HepG2 (cell line): Measurements from ENCODE around the gene TRIM27. TPM values are rescaled to one million over a fixed set of nuclear protein-coding genes. Genes with fewer than 3 reads are reported as not detected.

ENCODE experiments used
- AKAP8 ChIP-seq: sonication (generic); formaldehyde crosslinking; IDR thresholded peaks from 2 replicates; pipeline ENCODE4 v1.5.1; 2020; ENCODE audit warnings: mild to moderate bottlenecking, missing genetic modification reagents
- HNRNPH1 ChIP-seq: fragments of 200-400 bp; formaldehyde crosslinking; optimal IDR thresholded peaks from 2 replicates; pipeline ENCODE3; 2017; ENCODE audit warnings: mild to moderate bottlenecking, low read depth, low read length
- NFYB ChIP-seq: sonication (generic); formaldehyde crosslinking; IDR thresholded peaks from 2 replicates; pipeline ENCODE4 v1.4.0; 2020; ENCODE audit warnings: missing genetic modification reagents
- PHB2 ChIP-seq: fragments of 450-650 bp; IDR thresholded peaks from 2 replicates; pipeline ENCODE4 v1.6.1; 2018; ENCODE audit not compliant: partially characterized antibody
- PRDM15 ChIP-seq: sonication (generic); formaldehyde crosslinking; IDR thresholded peaks from 2 replicates; pipeline ENCODE4 v1.4.0; 2020; ENCODE audit warnings: missing genetic modification reagents
- ZBTB8A ChIP-seq: sonication (generic); formaldehyde crosslinking; IDR thresholded peaks from 2 replicates; pipeline ENCODE4 v1.4.0; 2020; ENCODE audit warnings: mild to moderate bottlenecking, low read depth, missing genetic modification reagents, borderline replicate concordance
- polyA plus RNA-seq, 8 experiments: library from polyadenylated mRNA; depleted of rRNA in 3 of 8; stranded (reverse) in 7 of 8; unstranded in 1 of 8; fragments of >200 nt; fragmentation: Illumina TruSeq in 4 of 8; extraction: Trizol in 4 of 8; gene quantifications; 2 replicates each; pipeline versions ENCODE4 v1.2.1 to v1.2.3, GENCODE V29; 2011 to 2016; ENCODE audit warnings: low read depth in 4 of 8, missing spikeins in 1 of 8, mixed read lengths in 1 of 8; ENCODE audit not compliant: insufficient read depth in 1 of 8
- total RNA-seq, 5 experiments: library from RNA; depleted of rRNA; stranded (reverse); fragments of >200 nt; fragmentation: Illumina TruSeq; extraction: Trizol; gene quantifications; 2 replicates each; pipeline ENCODE4 v1.2.3, GENCODE V29; 2016; ENCODE audit warnings: low read depth in 1 of 5
- TF ChIP-seq, protein P1 (sequence below): sonication (generic); formaldehyde crosslinking; IDR thresholded peaks from 2 replicates; pipeline ENCODE4 v1.5.1; 2020; ENCODE audit warnings: mild to moderate bottlenecking, missing genetic modification reagents, borderline replicate concordance
- TF ChIP-seq, protein P2 (sequence below): sonication (generic); formaldehyde crosslinking; IDR thresholded peaks from 2 replicates; pipeline ENCODE4 v1.5.1; 2020; ENCODE audit warnings: missing genetic modification reagents, mild to moderate bottlenecking, borderline replicate concordance

TRIM27 gene
- total and polyA plus RNA-seq, 2 of the 13 experiments (the other 11 are each of a cell fraction or from before 2014, with no cell fraction given), result 88.6 to 112 TPM

- no peak for TF ChIP-seq PRDM15 (CRISPR knock-in tag)
- TF ChIP-seq ZBTB8A (CRISPR knock-in tag), result no peak
- TF ChIP-seq NFYB (CRISPR knock-in tag), result peak; percentile 86
- TF ChIP-seq, protein P1, sequence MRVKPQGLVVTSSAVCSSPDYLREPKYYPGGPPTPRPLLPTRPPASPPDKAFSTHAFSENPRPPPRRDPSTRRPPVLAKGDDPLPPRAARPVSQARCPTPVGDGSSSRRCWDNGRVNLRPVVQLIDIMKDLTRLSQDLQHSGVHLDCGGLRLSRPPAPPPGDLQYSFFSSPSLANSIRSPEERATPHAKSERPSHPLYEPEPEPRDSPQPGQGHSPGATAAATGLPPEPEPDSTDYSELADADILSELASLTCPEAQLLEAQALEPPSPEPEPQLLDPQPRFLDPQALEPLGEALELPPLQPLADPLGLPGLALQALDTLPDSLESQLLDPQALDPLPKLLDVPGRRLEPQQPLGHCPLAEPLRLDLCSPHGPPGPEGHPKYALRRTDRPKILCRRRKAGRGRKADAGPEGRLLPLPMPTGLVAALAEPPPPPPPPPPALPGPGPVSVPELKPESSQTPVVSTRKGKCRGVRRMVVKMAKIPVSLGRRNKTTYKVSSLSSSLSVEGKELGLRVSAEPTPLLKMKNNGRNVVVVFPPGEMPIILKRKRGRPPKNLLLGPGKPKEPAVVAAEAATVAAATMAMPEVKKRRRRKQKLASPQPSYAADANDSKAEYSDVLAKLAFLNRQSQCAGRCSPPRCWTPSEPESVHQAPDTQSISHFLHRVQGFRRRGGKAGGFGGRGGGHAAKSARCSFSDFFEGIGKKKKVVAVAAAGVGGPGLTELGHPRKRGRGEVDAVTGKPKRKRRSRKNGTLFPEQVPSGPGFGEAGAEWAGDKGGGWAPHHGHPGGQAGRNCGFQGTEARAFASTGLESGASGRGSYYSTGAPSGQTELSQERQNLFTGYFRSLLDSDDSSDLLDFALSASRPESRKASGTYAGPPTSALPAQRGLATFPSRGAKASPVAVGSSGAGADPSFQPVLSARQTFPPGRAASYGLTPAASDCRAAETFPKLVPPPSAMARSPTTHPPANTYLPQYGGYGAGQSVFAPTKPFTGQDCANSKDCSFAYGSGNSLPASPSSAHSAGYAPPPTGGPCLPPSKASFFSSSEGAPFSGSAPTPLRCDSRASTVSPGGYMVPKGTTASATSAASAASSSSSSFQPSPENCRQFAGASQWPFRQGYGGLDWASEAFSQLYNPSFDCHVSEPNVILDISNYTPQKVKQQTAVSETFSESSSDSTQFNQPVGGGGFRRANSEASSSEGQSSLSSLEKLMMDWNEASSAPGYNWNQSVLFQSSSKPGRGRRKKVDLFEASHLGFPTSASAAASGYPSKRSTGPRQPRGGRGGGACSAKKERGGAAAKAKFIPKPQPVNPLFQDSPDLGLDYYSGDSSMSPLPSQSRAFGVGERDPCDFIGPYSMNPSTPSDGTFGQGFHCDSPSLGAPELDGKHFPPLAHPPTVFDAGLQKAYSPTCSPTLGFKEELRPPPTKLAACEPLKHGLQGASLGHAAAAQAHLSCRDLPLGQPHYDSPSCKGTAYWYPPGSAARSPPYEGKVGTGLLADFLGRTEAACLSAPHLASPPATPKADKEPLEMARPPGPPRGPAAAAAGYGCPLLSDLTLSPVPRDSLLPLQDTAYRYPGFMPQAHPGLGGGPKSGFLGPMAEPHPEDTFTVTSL, result no peak
- no peak for TF ChIP-seq AKAP8 (CRISPR knock-in tag)
- no peak for TF ChIP-seq HNRNPH1
- TF ChIP-seq, protein P2, sequence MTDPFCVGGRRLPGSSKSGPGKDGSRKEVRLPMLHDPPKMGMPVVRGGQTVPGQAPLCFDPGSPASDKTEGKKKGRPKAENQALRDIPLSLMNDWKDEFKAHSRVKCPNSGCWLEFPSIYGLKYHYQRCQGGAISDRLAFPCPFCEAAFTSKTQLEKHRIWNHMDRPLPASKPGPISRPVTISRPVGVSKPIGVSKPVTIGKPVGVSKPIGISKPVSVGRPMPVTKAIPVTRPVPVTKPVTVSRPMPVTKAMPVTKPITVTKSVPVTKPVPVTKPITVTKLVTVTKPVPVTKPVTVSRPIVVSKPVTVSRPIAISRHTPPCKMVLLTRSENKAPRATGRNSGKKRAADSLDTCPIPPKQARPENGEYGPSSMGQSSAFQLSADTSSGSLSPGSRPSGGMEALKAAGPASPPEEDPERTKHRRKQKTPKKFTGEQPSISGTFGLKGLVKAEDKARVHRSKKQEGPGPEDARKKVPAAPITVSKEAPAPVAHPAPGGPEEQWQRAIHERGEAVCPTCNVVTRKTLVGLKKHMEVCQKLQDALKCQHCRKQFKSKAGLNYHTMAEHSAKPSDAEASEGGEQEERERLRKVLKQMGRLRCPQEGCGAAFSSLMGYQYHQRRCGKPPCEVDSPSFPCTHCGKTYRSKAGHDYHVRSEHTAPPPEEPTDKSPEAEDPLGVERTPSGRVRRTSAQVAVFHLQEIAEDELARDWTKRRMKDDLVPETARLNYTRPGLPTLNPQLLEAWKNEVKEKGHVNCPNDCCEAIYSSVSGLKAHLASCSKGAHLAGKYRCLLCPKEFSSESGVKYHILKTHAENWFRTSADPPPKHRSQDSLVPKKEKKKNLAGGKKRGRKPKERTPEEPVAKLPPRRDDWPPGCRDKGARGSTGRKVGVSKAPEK, result no peak
- no peak for TF ChIP-seq PHB2
Measured at GRCh38 chr6:28884423-28885131, 39.2 kb downstream of the TRIM27 start (continued).
